Mammary epithelial cell (primary cell): ENCODE results near the gene AK4.

ENCODE experiments used
- EZH2 ChIP-seq: IDR thresholded peaks from 2 replicates; pipeline ENCODE4 v1.6.1; 2012; ENCODE audit warnings: low read length, inconsistent platforms, borderline replicate concordance
- TF ChIP-seq, protein P1 (sequence below), 2 donors: IDR thresholded peaks in 1 of 2; conservative IDR thresholded peaks in 1 of 2; 2 replicates each; pipeline ENCODE4 v1.5.1; 2011 to 2012; ENCODE audit warnings: inconsistent platforms in 2 of 2, low read length in 2 of 2, mild to moderate bottlenecking in 2 of 2, control low read depth in 1 of 2, low read depth in 1 of 2; ENCODE audit not compliant: insufficient read depth in 1 of 2; ENCODE audit errors: extremely low read depth in 1 of 2

DNA sequence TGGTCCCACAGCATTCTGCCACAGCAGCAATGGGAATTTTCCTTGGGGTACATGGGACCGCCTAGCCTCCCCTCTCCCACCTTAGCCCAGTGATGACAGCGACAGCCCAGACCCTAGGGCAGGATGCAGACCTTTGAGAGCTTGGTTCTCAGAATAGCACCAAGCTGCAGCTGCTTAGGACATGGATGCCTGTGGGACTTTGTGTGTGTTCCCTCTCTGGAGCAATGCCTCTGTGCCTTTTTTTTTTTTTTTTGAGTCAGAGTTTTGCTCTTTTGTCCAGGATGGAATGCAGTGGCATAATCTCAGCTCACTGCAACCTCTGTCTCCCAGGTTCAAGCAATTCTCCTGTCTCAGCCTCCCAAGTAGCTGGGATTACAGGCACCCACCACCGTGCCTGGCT is 44.2 kb upstream of the AK4 start:
- TF ChIP-seq, protein P1, sequence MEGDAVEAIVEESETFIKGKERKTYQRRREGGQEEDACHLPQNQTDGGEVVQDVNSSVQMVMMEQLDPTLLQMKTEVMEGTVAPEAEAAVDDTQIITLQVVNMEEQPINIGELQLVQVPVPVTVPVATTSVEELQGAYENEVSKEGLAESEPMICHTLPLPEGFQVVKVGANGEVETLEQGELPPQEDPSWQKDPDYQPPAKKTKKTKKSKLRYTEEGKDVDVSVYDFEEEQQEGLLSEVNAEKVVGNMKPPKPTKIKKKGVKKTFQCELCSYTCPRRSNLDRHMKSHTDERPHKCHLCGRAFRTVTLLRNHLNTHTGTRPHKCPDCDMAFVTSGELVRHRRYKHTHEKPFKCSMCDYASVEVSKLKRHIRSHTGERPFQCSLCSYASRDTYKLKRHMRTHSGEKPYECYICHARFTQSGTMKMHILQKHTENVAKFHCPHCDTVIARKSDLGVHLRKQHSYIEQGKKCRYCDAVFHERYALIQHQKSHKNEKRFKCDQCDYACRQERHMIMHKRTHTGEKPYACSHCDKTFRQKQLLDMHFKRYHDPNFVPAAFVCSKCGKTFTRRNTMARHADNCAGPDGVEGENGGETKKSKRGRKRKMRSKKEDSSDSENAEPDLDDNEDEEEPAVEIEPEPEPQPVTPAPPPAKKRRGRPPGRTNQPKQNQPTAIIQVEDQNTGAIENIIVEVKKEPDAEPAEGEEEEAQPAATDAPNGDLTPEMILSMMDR (conservative IDR thresholded peaks at IDR 0.05 in 1 of 2, IDR thresholded peaks at IDR 0.05 in 1 of 2; ENCODE audit: extremely low read depth in 1 of 2, insufficient read depth in 1 of 2, low read depth in 1 of 2, low read length in 2 of 2), result no peak
- no peak for TF ChIP-seq EZH2
